Ramos (cell line): ENCODE data around the gene RFTN2.
"Not testable (repeated sequence)": the region's sequence is repeated elsewhere in the genome, so short reads cannot be mapped to it uniquely, and the experiment has no call there.

Experiments used
- in situ Hi-C: fragments of 300-500 bp; cut with MboI; formaldehyde crosslinking; loops from one replicate; pipeline ENCODE4 v1.14.3; 2022; ENCODE audit warnings: low sequenced_read_pairs; ENCODE audit not compliant: unreplicated experiment

Gene RFTN2

GRCh38 chr2:197559681-197560080 is 115.7 kb downstream of the RFTN2 start:
- in situ Hi-C loops: no loop called here

- in situ Hi-C loops: no loop called here
These were observed 117.0 kb downstream of the RFTN2 start for GRCh38 chr2:197558393-197558792.

DNA sequence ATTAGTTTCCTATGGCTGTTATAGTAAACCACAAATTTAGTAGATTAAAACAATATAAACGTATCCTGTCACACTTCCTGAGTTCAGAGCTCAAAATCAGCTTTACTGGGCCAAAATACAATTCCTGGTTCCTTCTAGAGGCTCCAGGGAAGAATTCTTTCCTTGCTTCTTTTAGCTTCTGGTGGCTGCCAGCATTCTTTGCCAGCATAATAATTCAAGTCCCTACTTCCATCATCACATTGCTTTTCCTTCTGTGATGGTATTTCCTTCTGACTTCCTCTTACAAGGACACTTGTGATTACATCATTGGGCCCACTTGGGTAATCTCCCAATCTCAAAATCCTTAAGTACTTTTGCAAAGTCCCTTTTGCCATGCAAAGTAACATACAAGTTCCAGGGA is 118.9 kb downstream of the RFTN2 start:
- in situ Hi-C loops: no loop called here

DNA sequence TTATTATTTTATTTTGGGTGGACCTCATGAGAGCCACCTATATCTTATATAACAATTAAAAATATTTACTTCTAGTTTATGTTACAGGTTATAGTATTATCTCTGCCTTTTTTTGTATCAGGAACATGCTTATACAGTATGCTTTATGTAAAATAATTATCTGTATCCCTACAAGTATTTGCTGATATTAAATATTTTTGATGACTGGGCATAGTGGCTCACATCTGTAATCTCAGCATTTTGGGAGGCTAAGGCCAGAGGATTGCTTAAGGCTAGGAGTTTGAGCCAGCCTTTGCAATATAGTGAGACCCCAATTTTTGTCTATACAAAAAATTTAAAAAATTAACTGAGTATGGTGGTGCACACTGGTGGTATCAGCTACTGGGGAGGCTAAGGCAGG is 119.9 kb downstream of the RFTN2 start:
- in situ Hi-C loops: no loop called here

DNA sequence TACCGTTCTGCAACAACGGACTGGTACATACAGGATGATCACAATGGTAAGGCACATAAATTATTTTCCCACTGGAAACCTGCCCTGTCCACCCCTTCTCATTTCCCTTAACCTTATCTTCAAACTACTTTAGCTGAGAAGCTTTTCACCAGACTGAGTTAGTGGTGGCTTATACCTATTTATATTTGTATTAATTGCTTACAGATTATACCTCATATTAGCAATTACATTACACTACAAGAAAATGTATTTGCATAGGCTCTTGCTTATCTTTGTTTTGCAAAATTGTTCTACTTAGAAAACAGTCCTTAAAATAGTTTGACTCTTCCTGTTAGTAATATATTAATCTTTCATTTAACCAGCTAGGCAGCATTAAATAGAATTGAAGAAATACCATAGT is 124.1 kb downstream of the RFTN2 start:
- in situ Hi-C loops: not testable (repeated sequence)

GRCh38 chr2:197548582-197548981 is 126.8 kb downstream of the RFTN2 start:
- in situ Hi-C loops: no loop called here

GRCh38 chr2:197547163-197547900 is 128.1 kb downstream of the RFTN2 start:
- in situ Hi-C loops: no loop called here

DNA sequence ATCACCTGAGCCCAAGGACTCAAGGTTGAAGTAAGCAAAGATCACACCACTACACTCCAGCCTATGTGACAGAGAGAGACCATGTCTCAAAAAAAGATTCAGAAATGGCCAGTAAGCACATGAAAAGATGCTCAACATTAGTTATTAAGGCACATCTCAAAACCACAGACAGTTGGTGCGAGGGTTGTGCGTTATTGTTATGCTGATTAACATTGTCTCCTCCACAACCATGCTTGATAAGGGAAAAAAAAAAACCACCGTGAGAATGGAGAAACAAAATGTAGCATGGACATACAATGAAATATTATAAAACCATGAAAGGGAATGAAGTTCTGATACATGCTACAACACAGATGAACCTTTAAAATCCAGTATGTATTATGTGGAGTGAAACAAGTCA is 132.2 kb downstream of the RFTN2 start:
- in situ Hi-C loops: no loop called here

DNA sequence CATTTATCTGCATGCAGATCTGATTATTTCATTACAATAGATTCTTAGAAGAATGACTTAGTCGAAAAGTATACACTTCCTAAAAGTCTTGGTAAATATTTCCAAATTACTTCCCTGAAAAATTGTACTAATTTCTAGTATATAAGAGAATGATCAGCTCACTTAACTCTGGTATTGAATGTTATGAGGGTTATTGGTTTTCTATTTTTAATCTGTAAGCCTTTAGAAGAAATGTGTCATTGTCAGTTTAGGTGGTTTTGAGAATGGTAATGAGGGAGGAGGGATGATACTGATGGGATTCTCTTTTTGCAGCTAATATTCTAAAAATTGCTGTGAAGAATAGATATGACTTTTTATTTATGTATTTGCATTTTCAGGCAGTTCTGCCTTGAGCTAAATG is 135.7 kb downstream of the RFTN2 start:
- in situ Hi-C loops: no loop called here

DNA sequence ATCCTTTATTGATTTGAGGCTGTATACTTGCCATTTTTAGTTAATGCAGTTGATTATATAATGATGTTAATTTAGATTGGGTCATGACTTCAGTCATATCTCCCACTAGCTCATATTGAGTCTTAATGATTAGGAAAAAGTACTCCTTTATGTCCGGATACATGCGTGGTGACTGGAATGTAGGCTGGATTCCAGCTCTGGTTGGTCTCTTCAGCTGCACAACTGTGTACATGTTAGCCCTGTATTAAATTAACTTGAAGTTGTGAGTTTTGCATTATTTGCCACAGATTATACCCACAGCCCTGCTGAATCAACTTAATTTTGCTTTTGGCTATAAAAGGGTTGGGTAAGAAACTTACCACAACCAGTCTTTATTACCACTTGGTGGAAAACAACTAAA is 137.0 kb downstream of the RFTN2 start:
- in situ Hi-C loops: no loop called here
